Suprapubic skin (tissue), 4 donors: ENCODE results near the gene CHN1. TPM values are rescaled to one million over a fixed set of nuclear protein-coding genes. Genes with fewer than 3 reads are reported as not detected.

Experiments
- DNase-seq, 2 donors: peaks; one replicate each; pipeline ENCODE4 v3.0.0-alpha.2; 2019; ENCODE audit warnings: low spot score in 2 of 2
- H3K27ac ChIP-seq: fragments of 200-600 bp; sonication (generic); one replicate; pipeline ENCODE4 v1.5.1; 2019
- H3K27me3 ChIP-seq: fragments of 200-600 bp; sonication (generic); one replicate; pipeline ENCODE4 v1.5.1; 2019
- H3K36me3 ChIP-seq: fragments of 200-600 bp; sonication (generic); one replicate; pipeline ENCODE4 v1.5.1; 2019
- H3K4me1 ChIP-seq: fragments of 200-600 bp; sonication (generic); one replicate; pipeline ENCODE4 v1.5.1; 2019
- H3K4me3 ChIP-seq: fragments of 200-600 bp; sonication (generic); one replicate; pipeline ENCODE4 v1.5.1; 2019; ENCODE audit warnings: mild to moderate bottlenecking
- H3K9me3 ChIP-seq: fragments of 200-600 bp; sonication (generic); one replicate; pipeline ENCODE4 v1.5.1; 2019
- EP300 ChIP-seq: sonication (generic); formaldehyde crosslinking; IDR thresholded peaks from one replicate; pipeline ENCODE4 v1.6.1; 2017; ENCODE audit warnings: antibody characterized with exemption
- POLR2A ChIP-seq, 2 donors: fragments of 450-650 bp; IDR thresholded peaks; one replicate each; pipeline ENCODE4 v1.6.1; 2017; ENCODE audit warnings: antibody characterized with exemption in 2 of 2, mild to moderate bottlenecking in 2 of 2, moderate library complexity in 2 of 2
- POLR2AphosphoS5 ChIP-seq, 3 donors: sonication (generic); formaldehyde crosslinking; IDR thresholded peaks; one replicate each; pipeline ENCODE4 v1.6.1; 2017; ENCODE audit warnings: antibody characterized with exemption in 3 of 3
- WGBS: methylation state at CpG from one replicate; pipeline ENCODE4 v1.1.5; 2018; 5-methylcytosine and 5-hydroxymethylcytosine counted together
- total RNA-seq, 4 donors: library from RNA; depleted of rRNA; stranded (reverse); fragments of >200 nt; gene quantifications; one replicate each; pipeline ENCODE4 v1.1.0, GENCODE V29; 2016
- TF ChIP-seq, protein P1 (sequence below), 2 donors: fragments of 200-600 bp in 1 of 2; fragments of 450-650 bp in 1 of 2; sonication (generic) in 1 of 2; IDR thresholded peaks; one replicate each; pipeline ENCODE4 v1.5.1; 2016 to 2019; ENCODE audit warnings: antibody characterized with exemption in 2 of 2, mild to moderate bottlenecking in 1 of 2, moderate library complexity in 1 of 2

Gene CHN1
- total RNA-seq, 4 donors from 2014 or later, result 1.6 to 4.9 (median 3.6) TPM

DNA sequence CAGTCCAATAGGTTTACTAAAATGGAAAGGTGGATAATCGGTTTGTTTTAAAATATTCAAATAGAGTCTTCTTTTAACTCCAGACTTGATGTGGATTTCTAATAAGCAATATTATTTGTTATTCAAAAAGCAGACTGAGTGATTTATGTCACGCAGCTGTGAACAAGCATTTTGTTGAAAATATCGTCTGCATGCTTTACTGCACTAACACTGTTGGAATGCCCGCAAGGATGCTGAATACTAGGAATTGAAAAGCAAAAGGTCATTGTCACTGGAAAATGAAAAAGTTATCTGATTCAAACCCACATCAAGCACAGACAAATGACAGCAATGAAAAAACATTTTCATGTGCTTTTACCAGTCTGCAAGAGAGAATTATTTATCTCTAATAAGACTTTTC is 31.1 kb downstream of the CHN1 start:
- Histone ChIP-seq H3K27me3 (no peaks in the 10 kb centered on the region), H3K4me3 (no peak overlapping the region), H3K27ac (no peak overlapping the region), H3K9me3 (no peaks in the 10 kb centered on the region), H3K36me3 (no peaks in the 10 kb centered on the region), H3K4me1 (no peaks in the 10 kb centered on the region)
- DNase-seq, result no peak
- TF ChIP-seq EP300 (no peak), POLR2A (IDR thresholded peaks at IDR 0.05) (no peak), POLR2AphosphoS5 (IDR thresholded peaks at IDR 0.05) (no peak)
- TF ChIP-seq, protein P1, sequence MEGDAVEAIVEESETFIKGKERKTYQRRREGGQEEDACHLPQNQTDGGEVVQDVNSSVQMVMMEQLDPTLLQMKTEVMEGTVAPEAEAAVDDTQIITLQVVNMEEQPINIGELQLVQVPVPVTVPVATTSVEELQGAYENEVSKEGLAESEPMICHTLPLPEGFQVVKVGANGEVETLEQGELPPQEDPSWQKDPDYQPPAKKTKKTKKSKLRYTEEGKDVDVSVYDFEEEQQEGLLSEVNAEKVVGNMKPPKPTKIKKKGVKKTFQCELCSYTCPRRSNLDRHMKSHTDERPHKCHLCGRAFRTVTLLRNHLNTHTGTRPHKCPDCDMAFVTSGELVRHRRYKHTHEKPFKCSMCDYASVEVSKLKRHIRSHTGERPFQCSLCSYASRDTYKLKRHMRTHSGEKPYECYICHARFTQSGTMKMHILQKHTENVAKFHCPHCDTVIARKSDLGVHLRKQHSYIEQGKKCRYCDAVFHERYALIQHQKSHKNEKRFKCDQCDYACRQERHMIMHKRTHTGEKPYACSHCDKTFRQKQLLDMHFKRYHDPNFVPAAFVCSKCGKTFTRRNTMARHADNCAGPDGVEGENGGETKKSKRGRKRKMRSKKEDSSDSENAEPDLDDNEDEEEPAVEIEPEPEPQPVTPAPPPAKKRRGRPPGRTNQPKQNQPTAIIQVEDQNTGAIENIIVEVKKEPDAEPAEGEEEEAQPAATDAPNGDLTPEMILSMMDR (IDR thresholded peaks at IDR 0.05), result no peak
- 86% methylated on average over 4 of the region's 4 CpGs for WGBS

GRCh38 chr2:174972924-174973323 is 32.3 kb downstream of the CHN1 start:
- no peaks in the 10 kb centered on the region for H3K9me3 ChIP-seq
- H3K36me3 ChIP-seq, result no peaks in the 10 kb centered on the region
- DNase-seq, result no peak
- TF ChIP-seq POLR2AphosphoS5 (IDR thresholded peaks at IDR 0.05) (no peak), POLR2A (IDR thresholded peaks at IDR 0.05) (no peak), EP300 (no peak)
- TF ChIP-seq, protein P1 (IDR thresholded peaks at IDR 0.05), result no peak
- no peaks in the 10 kb centered on the region for H3K4me1 ChIP-seq
- no peaks in the 10 kb centered on the region for H3K27me3 ChIP-seq
- no peak overlapping the region for H3K4me3 ChIP-seq
- H3K27ac ChIP-seq, result no peak overlapping the region

DNA sequence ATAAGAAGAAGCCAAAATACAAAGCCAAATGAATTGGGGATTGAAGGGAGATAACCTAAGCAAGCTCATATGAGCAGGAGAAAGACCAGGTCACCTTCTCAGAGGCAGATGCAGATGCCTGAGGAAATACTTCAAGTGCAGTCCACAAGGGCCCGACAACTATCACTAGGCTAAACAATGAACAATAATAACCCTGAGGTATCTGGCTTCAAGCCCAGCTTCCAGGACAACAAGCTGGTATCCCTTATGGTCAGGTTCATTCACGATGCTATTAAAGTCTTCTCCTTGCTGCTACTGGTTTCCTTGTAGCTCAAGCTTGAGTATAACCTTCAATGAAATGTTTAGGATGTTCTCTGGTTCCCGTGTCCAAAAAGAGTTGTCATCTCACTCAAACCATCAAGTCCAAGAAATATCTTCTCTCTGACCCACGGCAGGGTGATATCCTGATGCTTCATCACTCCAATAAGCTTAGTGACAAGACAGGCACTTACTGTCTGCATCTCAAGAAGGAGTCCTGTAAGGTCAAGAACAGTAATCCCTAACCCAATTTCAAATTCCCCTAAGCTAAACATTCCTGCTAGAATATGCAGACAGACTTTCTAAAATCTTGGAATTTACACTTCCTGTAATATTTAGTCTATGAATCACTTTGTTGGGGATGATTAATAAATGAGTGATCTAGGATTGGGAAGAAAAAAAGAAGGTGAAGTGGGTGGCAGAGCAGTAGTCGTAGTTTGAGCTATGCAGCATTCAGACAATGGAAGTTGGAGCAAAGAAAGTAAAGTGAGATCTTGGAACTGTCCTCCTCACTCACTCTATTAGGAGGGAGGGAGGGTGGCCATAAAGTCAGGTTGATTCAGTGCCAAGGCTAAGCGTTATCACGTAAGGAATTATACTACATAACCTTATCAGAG is 33.1 kb downstream of the CHN1 start:
- DNase-seq, result no peak
- Histone ChIP-seq H3K4me3 (no peak overlapping the region), H3K36me3 (no peaks in the 10 kb centered on the region), H3K4me1 (peaks cover 7% of the 10 kb centered on the region), H3K27me3 (no peaks in the 10 kb centered on the region), H3K9me3 (no peaks in the 10 kb centered on the region), H3K27ac (no peak overlapping the region)
- WGBS, result 72% methylated on average over 7 of the region's 7 CpGs
- TF ChIP-seq POLR2AphosphoS5 (IDR thresholded peaks at IDR 0.05), result no peak

DNA sequence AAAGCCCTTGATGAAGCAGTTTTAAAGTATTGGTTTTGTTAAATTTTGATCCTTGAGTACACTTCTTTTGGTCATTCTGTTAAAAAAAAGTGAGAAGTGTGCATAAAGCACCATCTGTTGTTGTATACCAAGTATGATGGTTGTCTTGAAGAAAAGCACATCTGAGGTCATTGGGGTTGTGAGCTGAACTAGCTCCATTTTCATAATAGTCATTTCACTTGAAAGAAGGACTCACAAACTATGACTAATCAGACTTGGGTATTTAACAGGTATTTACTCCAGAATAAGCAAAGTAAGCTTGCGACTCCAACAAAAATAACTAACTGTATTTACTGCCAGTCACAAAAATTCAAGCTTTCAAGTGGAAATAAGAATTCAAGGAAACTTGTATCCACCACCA is 35.1 kb downstream of the CHN1 start:
- DNase-seq, result no peak
- no peak for TF ChIP-seq POLR2AphosphoS5 (IDR thresholded peaks at IDR 0.05)
- no peak for TF ChIP-seq POLR2A (IDR thresholded peaks at IDR 0.05)
- TF ChIP-seq EP300, result no peak
- TF ChIP-seq, protein P1 (IDR thresholded peaks at IDR 0.05), result no peak
- Histone ChIP-seq H3K27me3 (no peaks in the 10 kb centered on the region), H3K27ac (no peak overlapping the region), H3K9me3 (no peaks in the 10 kb centered on the region), H3K4me1 (peaks cover 17% of the 10 kb centered on the region), H3K4me3 (no peak overlapping the region), H3K36me3 (no peaks in the 10 kb centered on the region)
- 89% methylated on average over 1 of the region's 1 CpG for WGBS

GRCh38 chr2:174969091-174969734 is 36.0 kb downstream of the CHN1 start:
- Histone ChIP-seq H3K4me3 (no peak overlapping the region), H3K9me3 (no peaks in the 10 kb centered on the region), H3K27ac (no peak overlapping the region), H3K4me1 (peaks cover 17% of the 10 kb centered on the region), H3K36me3 (no peaks in the 10 kb centered on the region), H3K27me3 (no peaks in the 10 kb centered on the region)
- no peak for TF ChIP-seq EP300
- TF ChIP-seq POLR2AphosphoS5 (IDR thresholded peaks at IDR 0.05), result no peak
- TF ChIP-seq, protein P1 (IDR thresholded peaks at IDR 0.05), result no peak
- TF ChIP-seq POLR2A (IDR thresholded peaks at IDR 0.05), result no peak
- WGBS, result 72% methylated on average over 6 of the region's 6 CpGs
- DNase-seq, result no peak
